K562 (cell line): ENCODE measurements around the gene FXYD1. TPM values are rescaled to one million over a fixed set of nuclear protein-coding genes. Genes with fewer than 3 reads are reported as not detected.
A peak's percentile ranks its signal among the peaks of the same experiment; 100 is the strongest.

Experiments
- ARHGAP35 ChIP-seq: fragments of 450-650 bp; IDR thresholded peaks from 2 replicates; pipeline ENCODE4 v1.6.1; 2018; ENCODE audit not compliant: partially characterized antibody
- ARID1B ChIP-seq: fragments of 450-650 bp; IDR thresholded peaks from 2 replicates; pipeline ENCODE4 v1.6.1; 2016; ENCODE audit warnings: antibody characterized with exemption, mild to moderate bottlenecking, inconsistent platforms
- CBFA2T2 ChIP-seq: fragments of 450-650 bp; conservative IDR thresholded peaks from 2 replicates; pipeline ENCODE4 v1.6.1; 2017; ENCODE audit warnings: mild to moderate bottlenecking
- CBX1 ChIP-seq: sonication (generic); IDR thresholded peaks from 2 replicates; pipeline ENCODE4 v1.6.1; 2016; ENCODE audit warnings: antibody characterized with exemption, low read depth, mild to moderate bottlenecking
- CEBPB ChIP-seq: fragments of 450-650 bp; IDR thresholded peaks from 2 replicates; pipeline ENCODE4 v1.6.1; 2016; ENCODE audit warnings: missing genetic modification characterization, missing compliant biosample characterization
- CTCFL ChIP-seq: IDR thresholded peaks from 2 replicates; pipeline ENCODE4 v1.6.1; 2011; ENCODE audit warnings: borderline replicate concordance, low read depth, mild to moderate bottlenecking, moderate library complexity, low read length; ENCODE audit not compliant: insufficient read depth, poor library complexity, severe bottlenecking
- DPF2 ChIP-seq: fragments of 450-650 bp; IDR thresholded peaks from 2 replicates; pipeline ENCODE4 v1.6.1; 2016
- ELF4 ChIP-seq: fragments of 450-650 bp; formaldehyde crosslinking; IDR thresholded peaks from 2 replicates; pipeline ENCODE4 v1.4.0; 2022; ENCODE audit warnings: missing genetic modification characterization
- HDAC3 ChIP-seq: fragments of 450-650 bp; IDR thresholded peaks from 2 replicates; pipeline ENCODE4 v1.6.1; 2018; ENCODE audit warnings: borderline replicate concordance, mild to moderate bottlenecking, moderate library complexity; ENCODE audit not compliant: partially characterized antibody
- HES1 ChIP-seq: fragments of 450-650 bp; IDR thresholded peaks from 2 replicates; pipeline ENCODE4 v1.6.1; 2016; ENCODE audit warnings: low read depth, mild to moderate bottlenecking, moderate library complexity
- HMBOX1 ChIP-seq: sonication (generic); IDR thresholded peaks from 2 replicates; pipeline ENCODE4 v1.6.1; 2016
- JUND ChIP-seq, 2 experiments: IDR thresholded peaks; 2 replicates in 1 of 2; 3 replicates in 1 of 2; pipeline ENCODE4 v1.6.1; 2011; ENCODE audit warnings: borderline replicate concordance in 2 of 2, low read depth in 2 of 2, low read length in 2 of 2, improper control_type of control experiment in 1 of 2, missing biosample characterization in 1 of 2, missing genetic modification characterization in 1 of 2, missing genetic modification reagents in 1 of 2
- MAZ ChIP-seq, 2 experiments: fragments of 450-650 bp in 1 of 2; sonication (generic) in 1 of 2; formaldehyde crosslinking; IDR thresholded peaks in 1 of 2; conservative IDR thresholded peaks in 1 of 2; 2 replicates each; pipeline versions ENCODE4 v1.4.0 to v1.5.0; 2020; ENCODE audit warnings: mild to moderate bottlenecking in 1 of 2, missing genetic modification reagents in 1 of 2
- MEIS2 ChIP-seq: fragments of 450-650 bp; IDR thresholded peaks from 2 replicates; pipeline ENCODE4 v1.6.1; 2014; ENCODE audit warnings: mild to moderate bottlenecking; ENCODE audit not compliant: partially characterized antibody
- NCOR1 ChIP-seq: fragments of 450-650 bp; IDR thresholded peaks from 2 replicates; pipeline ENCODE4 v1.6.1; 2016; ENCODE audit warnings: mild to moderate bottlenecking, moderate library complexity
- NR2C2 ChIP-seq, 2 experiments: fragments of 200-800 bp in 1 of 2; sonication (Bioruptor generic) in 1 of 2; sonication (generic) in 1 of 2; formaldehyde crosslinking in 1 of 2; IDR thresholded peaks; 2 replicates each; pipeline versions ENCODE4 v1.6.1 to v1.8.0; 2016 to 2022; ENCODE audit warnings: mild to moderate bottlenecking in 1 of 2, missing compliant biosample characterization in 1 of 2, missing genetic modification characterization in 1 of 2, missing genetic modification reagents in 1 of 2
- NRF1 ChIP-seq, 2 experiments: fragments of 450-650 bp; IDR thresholded peaks in 1 of 2; conservative IDR thresholded peaks in 1 of 2; 2 replicates each; pipeline ENCODE4 v1.6.1; 2014; ENCODE audit warnings: mild to moderate bottlenecking in 2 of 2
- RAD51 ChIP-seq: fragments of 450-650 bp; IDR thresholded peaks from 2 replicates; pipeline ENCODE4 v1.7.1; 2016; ENCODE audit warnings: low read depth, mild to moderate bottlenecking, borderline replicate concordance
- SMAD1 ChIP-seq: fragments of 150-350 bp; IDR thresholded peaks from 2 replicates; pipeline ENCODE4 v1.6.1; 2014; ENCODE audit warnings: low read length, low read depth; ENCODE audit not compliant: partially characterized antibody
- SP1 ChIP-seq: sonication (generic); formaldehyde crosslinking; IDR thresholded peaks from 2 replicates; pipeline ENCODE4 v1.8.1; 2022; ENCODE audit warnings: mild to moderate bottlenecking, missing genetic modification reagents
- STAT5B ChIP-seq: fragments of 250-450 bp; sonication (Bioruptor Pico); IDR thresholded peaks from 2 replicates; pipeline ENCODE4 v1.8.0; 2021; ENCODE audit warnings: mild to moderate bottlenecking, inconsistent platforms
- U2AF2 ChIP-seq: fragments of 200-400 bp; formaldehyde crosslinking; optimal IDR thresholded peaks from 2 replicates; pipeline ENCODE3; 2017; ENCODE audit warnings: low read depth, mild to moderate bottlenecking, low read length
- ZKSCAN3 ChIP-seq: fragments of 250-450 bp; sonication (Bioruptor Pico); IDR thresholded peaks from 2 replicates; pipeline ENCODE4 v1.4.0; 2020
- ZNF133 ChIP-seq: fragments of 250-450 bp; sonication (Bioruptor Pico); IDR thresholded peaks from 2 replicates; pipeline ENCODE4 v1.4.0; 2020; ENCODE audit warnings: mild to moderate bottlenecking
- ZNF586 ChIP-seq: fragments of 450-650 bp; formaldehyde crosslinking; conservative IDR thresholded peaks from 2 replicates; pipeline ENCODE4 v1.4.0; 2020; ENCODE audit warnings: mild to moderate bottlenecking, moderate library complexity
- ZNF644 ChIP-seq: fragments of 200-800 bp; sonication (Bioruptor generic); IDR thresholded peaks from 2 replicates; pipeline ENCODE4 v1.6.1; 2016; ENCODE audit warnings: low read depth, missing genetic modification characterization, missing compliant biosample characterization
- polyA plus RNA-seq, 8 experiments: library from polyadenylated mRNA; depleted of rRNA in 4 of 8; stranded (reverse) in 5 of 8; unstranded in 3 of 8; fragments of >200 nt; fragmentation: Nextera tagmentation in 2 of 8; fragmentation: Illumina TruSeq in 1 of 8; extraction: Ambion mirVana in 2 of 8; extraction: Trizol in 1 of 8; gene quantifications; 2 replicates each; pipeline versions ENCODE4 v1.2.1 to v1.2.3, GENCODE V29; 2011 to 2014; ENCODE audit warnings: inconsistent platforms in 1 of 8, missing spikeins in 1 of 8
- total RNA-seq, 7 experiments: library from RNA; depleted of rRNA in 6 of 7; stranded (reverse); fragments of >200 nt in 6 of 7; fragmentation: Illumina TruSeq in 2 of 7; extraction: Trizol in 2 of 7; gene quantifications; 2 replicates each; pipeline versions ENCODE4 v1.2.1 to v1.2.3, GENCODE V29; 2011 to 2021; ENCODE audit warnings: low replicate concordance in 1 of 7

Gene FXYD1
- total and polyA plus RNA-seq, 9 of the 15 experiments (the other 6 are each of a cell fraction or from before 2014, with no cell fraction given) = 0.40 to 3.2 (median 1.8) TPM; not detected in 3

- TF ChIP-seq DPF2 (0 out of 2 replicates have a peak, but pooled peaks have one; percentile 14), CTCFL (no peak), HMBOX1 (0 out of 2 replicates have a peak, but pooled peaks have one; percentile 22), SP1 (no peak), CEBPB (peak; percentile 51; the same call in 1 of the 2 replicates), HES1 (no peak), U2AF2 (no peak), SMAD1 (no peak), CBFA2T2 (peak; percentile 81), RAD51 (no peak), MAZ (CRISPR knock-in tag; conservative IDR thresholded peaks at IDR 0.05 in 1 of 2, IDR thresholded peaks at IDR 0.05 in 1 of 2) (no peak), ARID1B (peak; percentile 72), MEIS2 (no peak), NCOR1 (peak; percentile 74), ZKSCAN3 (no peak), NR2C2 (CRISPR knock-in tag; IDR thresholded peaks at IDR 0.05) (no peak), NR2C2 (tag; IDR thresholded peaks at IDR 0.05) (no peak), ZNF644 (no peak), NRF1 (conservative IDR thresholded peaks at IDR 0.05 in 1 of 2, IDR thresholded peaks at IDR 0.05 in 1 of 2) (no peak), ZNF586 (CRISPR knock-in tag) (no peak), JUND (IDR thresholded peaks at IDR 0.05; ENCODE audit: borderline replicate concordance, low read depth, low read length) (no peak), JUND (tag; IDR thresholded peaks at IDR 0.05; ENCODE audit: borderline replicate concordance, low read depth, low read length) (no peak), ARHGAP35 (no peak), CBX1 (no peak), STAT5B (no peak), ZNF133 (CRISPR knock-in tag) (no peak), ELF4 (CRISPR knock-in tag) (no peak), HDAC3 (no peak)
Observed at GRCh38 chr19:35116072-35116801, 22.4 kb upstream of the FXYD1 start (continued).
